ENCODE measurements around the gene FOXM1.

FOXM1 gene

DNA sequence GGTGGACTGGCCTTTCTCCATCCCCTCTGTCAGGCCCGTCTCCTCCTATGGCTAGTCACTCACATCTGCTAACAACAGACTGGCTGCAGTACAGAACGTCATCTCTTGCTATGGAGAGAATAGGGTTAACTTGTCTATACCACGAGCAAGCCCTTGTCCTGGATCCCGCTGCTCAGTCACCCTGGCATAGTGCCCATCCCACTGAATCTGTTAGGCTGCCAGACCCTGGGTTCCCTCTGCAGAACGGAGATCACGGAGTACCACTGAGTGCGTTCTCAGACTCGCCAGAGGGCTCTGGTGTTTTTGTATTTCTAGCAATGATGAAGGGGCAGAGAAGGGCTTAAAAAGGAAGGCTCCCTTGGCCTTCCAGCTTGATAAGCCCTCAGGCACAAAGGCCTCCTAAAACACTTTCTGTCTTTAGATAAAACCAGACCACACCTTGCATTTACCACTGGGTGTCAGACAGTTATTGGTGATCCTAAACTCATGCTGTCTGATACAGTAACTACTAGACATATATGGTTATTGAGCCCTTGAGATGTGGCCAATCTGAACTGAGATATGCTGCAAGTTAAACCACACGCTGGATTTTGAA lies 35.8 kb downstream of the FOXM1 start:
- Histone ChIP-seq H3K9ac (ENCODE audit: low read length) (no peak overlapping the region), H3K9me2 (replicated peaks; ENCODE audit: insufficient read depth, low read length) (no peaks in the 10 kb centered on the region), H4K20me1 (ENCODE audit: insufficient read depth, low read length) (no peaks in the 10 kb centered on the region), H3K4me1 (ENCODE audit: low read length) (no peaks in the 10 kb centered on the region), H3F3A (ENCODE audit: insufficient read depth, low read length) (no peaks in the 10 kb centered on the region), H2AFZ (ENCODE audit: low read length) (no peak overlapping the region), H3K27me3 (replicated peaks; ENCODE audit: insufficient read depth, low read length) (no peaks in the 10 kb centered on the region), H3K27ac (ENCODE audit: low read length) (no peak overlapping the region), H3K4me2 (ENCODE audit: low read depth, low read length) (no peak overlapping the region), H3K9me3 (replicated peaks; ENCODE audit: insufficient read depth, low read length) (no peaks in the 10 kb centered on the region), H3K36me3 (replicated peaks; ENCODE audit: insufficient read depth, low read length) (no peaks in the 10 kb centered on the region), H3K79me2 (ENCODE audit: low read length) (no peaks in the 10 kb centered on the region), H3K4me3 (ENCODE audit: low read length) (no peak overlapping the region)
- TF ChIP-seq EZH2phosphoT487 (IDR thresholded peaks at IDR 0.05; ENCODE audit: low read length): no peak
- no peak for TF ChIP-seq EZH2 (optimal IDR thresholded peaks at IDR 0.05; ENCODE audit: low read depth, low read length)
- TF ChIP-seq, protein P1, sequence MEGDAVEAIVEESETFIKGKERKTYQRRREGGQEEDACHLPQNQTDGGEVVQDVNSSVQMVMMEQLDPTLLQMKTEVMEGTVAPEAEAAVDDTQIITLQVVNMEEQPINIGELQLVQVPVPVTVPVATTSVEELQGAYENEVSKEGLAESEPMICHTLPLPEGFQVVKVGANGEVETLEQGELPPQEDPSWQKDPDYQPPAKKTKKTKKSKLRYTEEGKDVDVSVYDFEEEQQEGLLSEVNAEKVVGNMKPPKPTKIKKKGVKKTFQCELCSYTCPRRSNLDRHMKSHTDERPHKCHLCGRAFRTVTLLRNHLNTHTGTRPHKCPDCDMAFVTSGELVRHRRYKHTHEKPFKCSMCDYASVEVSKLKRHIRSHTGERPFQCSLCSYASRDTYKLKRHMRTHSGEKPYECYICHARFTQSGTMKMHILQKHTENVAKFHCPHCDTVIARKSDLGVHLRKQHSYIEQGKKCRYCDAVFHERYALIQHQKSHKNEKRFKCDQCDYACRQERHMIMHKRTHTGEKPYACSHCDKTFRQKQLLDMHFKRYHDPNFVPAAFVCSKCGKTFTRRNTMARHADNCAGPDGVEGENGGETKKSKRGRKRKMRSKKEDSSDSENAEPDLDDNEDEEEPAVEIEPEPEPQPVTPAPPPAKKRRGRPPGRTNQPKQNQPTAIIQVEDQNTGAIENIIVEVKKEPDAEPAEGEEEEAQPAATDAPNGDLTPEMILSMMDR (IDR thresholded peaks at IDR 0.05; ENCODE audit: low read length): no peak
- DNase-seq: no peak

DNA sequence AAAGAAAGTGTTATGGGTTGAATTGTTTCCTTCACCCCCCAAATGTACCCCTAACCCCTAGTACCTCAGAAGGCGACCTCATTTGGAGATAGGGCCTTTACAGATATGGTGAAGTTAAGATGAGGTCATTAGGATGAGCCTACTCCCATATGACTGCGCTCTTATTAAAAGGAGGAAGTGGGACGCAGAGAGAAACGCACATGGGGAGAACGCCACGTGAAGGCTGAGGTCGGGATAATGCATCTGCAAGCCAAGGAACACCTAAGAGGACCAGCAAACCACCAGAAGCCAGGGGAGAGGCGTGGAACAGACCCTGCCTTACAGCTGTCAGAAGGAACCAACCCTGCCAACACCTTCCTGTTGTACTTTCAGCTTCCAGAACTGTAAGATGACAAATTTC lies 40.4 kb downstream of the FOXM1 start:
- H3K4me1 ChIP-seq (ENCODE audit: low read length): no peaks in the 10 kb centered on the region
- TF ChIP-seq, protein P1 (IDR thresholded peaks at IDR 0.05; ENCODE audit: low read length): no peak
- TF ChIP-seq EZH2 (optimal IDR thresholded peaks at IDR 0.05; ENCODE audit: low read depth, low read length): no peak
- no peak for TF ChIP-seq EZH2phosphoT487 (IDR thresholded peaks at IDR 0.05; ENCODE audit: low read length)

DNA sequence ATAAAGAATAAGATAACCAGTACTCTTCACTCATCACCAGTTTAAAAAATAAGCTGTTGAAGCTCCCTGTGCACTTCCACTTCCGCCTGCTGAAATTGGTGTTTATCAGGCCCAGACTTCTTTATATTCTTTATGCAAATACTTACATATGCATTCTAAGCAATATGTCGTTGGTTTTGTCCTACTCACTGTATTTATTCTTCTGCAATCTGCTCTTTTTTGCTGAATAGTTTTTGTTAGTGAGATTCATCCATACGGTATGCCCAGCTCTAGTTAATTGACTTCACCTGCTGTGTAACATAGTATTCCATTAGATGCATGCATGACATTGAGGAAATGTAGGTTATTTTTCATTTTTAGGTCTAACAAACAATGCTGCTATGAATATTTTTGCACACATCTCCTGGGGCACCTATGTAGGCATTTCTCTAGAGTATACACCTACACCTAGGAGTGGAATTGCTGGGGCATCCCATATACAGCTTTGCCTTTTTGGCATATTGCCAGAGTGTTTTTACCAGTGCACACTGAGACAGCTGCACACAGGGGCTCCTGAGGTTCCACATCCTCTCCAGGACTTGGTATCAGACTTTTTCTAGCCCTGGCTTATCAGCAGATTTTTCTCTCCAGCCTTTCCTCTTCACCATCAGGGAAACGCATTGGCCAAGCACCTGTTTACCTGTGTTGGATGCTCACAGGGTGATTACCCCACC lies 41.1 kb downstream of the FOXM1 start:
- Histone ChIP-seq H3K9me2 (replicated peaks; ENCODE audit: insufficient read depth, low read length) (no peaks in the 10 kb centered on the region), H4K20me1 (ENCODE audit: insufficient read depth, low read length) (no peaks in the 10 kb centered on the region), H3F3A (ENCODE audit: insufficient read depth, low read length) (no peaks in the 10 kb centered on the region), H3K36me3 (replicated peaks; ENCODE audit: insufficient read depth, low read length) (no peaks in the 10 kb centered on the region), H3K27me3 (replicated peaks; ENCODE audit: insufficient read depth, low read length) (no peaks in the 10 kb centered on the region), H3K79me2 (ENCODE audit: low read length) (no peaks in the 10 kb centered on the region), H3K4me1 (ENCODE audit: low read length) (no peaks in the 10 kb centered on the region), H3K27ac (ENCODE audit: low read length) (no peak overlapping the region), H3K9me3 (replicated peaks; ENCODE audit: insufficient read depth, low read length) (no peaks in the 10 kb centered on the region), H3K9ac (ENCODE audit: low read length) (no peak overlapping the region), H2AFZ (ENCODE audit: low read length) (no peak overlapping the region), H3K4me3 (ENCODE audit: low read length) (no peak overlapping the region), H3K4me2 (ENCODE audit: low read depth, low read length) (no peak overlapping the region)
- no peak for DNase-seq
- TF ChIP-seq, protein P1 (IDR thresholded peaks at IDR 0.05; ENCODE audit: low read length): no peak
- TF ChIP-seq EZH2 (optimal IDR thresholded peaks at IDR 0.05; ENCODE audit: low read depth, low read length) (no peak), EZH2phosphoT487 (IDR thresholded peaks at IDR 0.05; ENCODE audit: low read length) (no peak)

More for the DNA sequence above, 40.4 kb downstream of the FOXM1 start:
- Histone ChIP-seq H3F3A (ENCODE audit: insufficient read depth, low read length) (no peaks in the 10 kb centered on the region), H3K4me2 (ENCODE audit: low read depth, low read length) (no peak overlapping the region), H2AFZ (ENCODE audit: low read length) (no peak overlapping the region), H3K9me2 (replicated peaks; ENCODE audit: insufficient read depth, low read length) (no peaks in the 10 kb centered on the region), H3K27ac (ENCODE audit: low read length) (no peak overlapping the region), H3K79me2 (ENCODE audit: low read length) (no peaks in the 10 kb centered on the region), H3K9me3 (replicated peaks; ENCODE audit: insufficient read depth, low read length) (no peaks in the 10 kb centered on the region), H3K27me3 (replicated peaks; ENCODE audit: insufficient read depth, low read length) (no peaks in the 10 kb centered on the region), H3K36me3 (replicated peaks; ENCODE audit: insufficient read depth, low read length) (no peaks in the 10 kb centered on the region), H3K4me3 (ENCODE audit: low read length) (no peak overlapping the region), H4K20me1 (ENCODE audit: insufficient read depth, low read length) (no peaks in the 10 kb centered on the region), H3K9ac (ENCODE audit: low read length) (no peak overlapping the region)
- no peak for DNase-seq

Data from MM.1S (cell line).